GM19372 (cell line): ENCODE data around the gene HLCS.

ENCODE experiments used
- ATAC-seq: cut with Tn5 transposase; IDR thresholded peaks from one replicate; pipeline ENCODE4 v1.9.1; 2021; ENCODE audit warnings: mild to moderate bottlenecking, low read depth, moderate library complexity; ENCODE audit not compliant: unreplicated experiment

Gene HLCS

GRCh38 chr21:36917471-36918158 lies 48.9 kb downstream of the HLCS start:
- ATAC-seq: no peak

GRCh38 chr21:36916718-36917117 lies 49.8 kb downstream of the HLCS start:
- no peak for ATAC-seq

- no peak for ATAC-seq
Observed at GRCh38 chr21:36915696-36916245, 50.7 kb downstream of the HLCS start.

- no peak for ATAC-seq
Observed at GRCh38 chr21:36915014-36915695, 51.3 kb downstream of the HLCS start.

GRCh38 chr21:36914244-36915013 lies 52.0 kb downstream of the HLCS start:
- no peak for ATAC-seq

- no peak for ATAC-seq
Observed at GRCh38 chr21:36913247-36914169, 53.0 kb downstream of the HLCS start.

GRCh38 chr21:36910581-36911307 lies 55.7 kb downstream of the HLCS start:
- ATAC-seq: no peak

GRCh38 chr21:36909901-36910561 lies 56.4 kb downstream of the HLCS start:
- no peak for ATAC-seq

GRCh38 chr21:36909423-36909822 lies 57.0 kb downstream of the HLCS start:
- no peak for ATAC-seq

GRCh38 chr21:36908260-36908908 lies 58.1 kb downstream of the HLCS start:
- ATAC-seq: no peak

GRCh38 chr21:36904093-36904666 lies 62.3 kb downstream of the HLCS start:
- ATAC-seq: no peak

- no peak for ATAC-seq
Observed at GRCh38 chr21:36902793-36903192, 63.7 kb downstream of the HLCS start.

GRCh38 chr21:36902331-36902730 lies 64.1 kb downstream of the HLCS start:
- no peak for ATAC-seq

GRCh38 chr21:36901575-36901974 lies 64.9 kb downstream of the HLCS start:
- no peak for ATAC-seq

- no peak for ATAC-seq
Observed at GRCh38 chr21:36893581-36893980, 72.9 kb downstream of the HLCS start.

- ATAC-seq: no peak
Observed at GRCh38 chr21:36892201-36892600, 74.3 kb downstream of the HLCS start.

- ATAC-seq: no peak
Observed at GRCh38 chr21:36891692-36892091, 74.8 kb downstream of the HLCS start.

GRCh38 chr21:36891121-36891520 lies 75.3 kb downstream of the HLCS start:
- ATAC-seq: no peak
